Bronchial epithelial cell (primary cell): Measurements from ENCODE around the gene CARD9. TPM values are rescaled to one million over a fixed set of nuclear protein-coding genes. Genes with fewer than 3 reads are reported as not detected.

Experiments used
- DNase-seq: peaks from one replicate; pipeline ENCODE4 v3.0.0-alpha.2; 2010; ENCODE audit warnings: low read depth
- FAIRE-seq: peaks from 2 replicates; lab custom pipeline; 2011; peaks lifted over from hg19 to GRCh38; lab: Jason Lieb, UNC
- H3K27me3 ChIP-seq: 2 replicates; pipeline ENCODE4 v1.5.1; 2011; ENCODE audit warnings: low read length; ENCODE audit not compliant: control insufficient read depth, insufficient read depth
- H3K36me3 ChIP-seq: 2 replicates; pipeline ENCODE4 v1.5.1; 2011; ENCODE audit warnings: low read length; ENCODE audit not compliant: control insufficient read depth, insufficient read depth
- H3K4me3 ChIP-seq: 2 replicates; pipeline ENCODE4 v1.5.1; 2011; ENCODE audit warnings: mild to moderate bottlenecking, low read depth, low read length, control low read depth
- CTCF ChIP-seq: IDR thresholded peaks from 2 replicates; pipeline ENCODE4 v1.5.1; 2011; ENCODE audit warnings: mild to moderate bottlenecking, moderate library complexity, low read length, control low read depth, inconsistent platforms; ENCODE audit not compliant: insufficient read depth, severe bottlenecking
- total RNA-seq: library from RNA; depleted of rRNA; stranded (reverse); fragments of >200 nt; gene quantifications from 2 replicates; pipeline ENCODE4 v1.2.1, GENCODE V29; 2014

The CARD9 gene
- total RNA-seq, 1 donor from 2014 or later: 0.53 TPM

GRCh38 chr9:136399176-136400037 is 25.9 kb upstream of the CARD9 start:
- H3K36me3 ChIP-seq: peaks cover 38% of the 10 kb centered on the region
- no peak for FAIRE-seq

GRCh38 chr9:136398286-136398685 is 24.8 kb upstream of the CARD9 start:
- H3K36me3 ChIP-seq: peaks cover 39% of the 10 kb centered on the region
- no peaks in the 10 kb centered on the region for H3K27me3 ChIP-seq
- DNase-seq (no peak), FAIRE-seq (no peak)
- no peak overlapping the region for H3K4me3 ChIP-seq
- TF ChIP-seq CTCF: no peak

More at GRCh38 chr9:136399176-136400037, 25.9 kb upstream of the CARD9 start:
- Histone ChIP-seq H3K27me3 (no peaks in the 10 kb centered on the region), H3K4me3 (peak overlapping the region; percentile 87)
- TF ChIP-seq CTCF: no peak
- peak; percentile 7 for DNase-seq

- Histone ChIP-seq H3K4me3 (no peak overlapping the region), H3K27me3 (no peaks in the 10 kb centered on the region), H3K36me3 (peaks cover 45% of the 10 kb centered on the region)
- DNase-seq (no peak), FAIRE-seq (no peak)
- TF ChIP-seq CTCF: no peak
Measured at GRCh38 chr9:136397643-136398042, 24.2 kb upstream of the CARD9 start.

GRCh38 chr9:136396219-136396515 is 22.7 kb upstream of the CARD9 start:
- H3K36me3 ChIP-seq: peaks cover 53% of the 10 kb centered on the region
- DNase-seq (no peak), FAIRE-seq (no peak)
- no peak for TF ChIP-seq CTCF
- no peak overlapping the region for H3K4me3 ChIP-seq
- H3K27me3 ChIP-seq: no peaks in the 10 kb centered on the region

GRCh38 chr9:136395345-136396218 is 22.1 kb upstream of the CARD9 start:
- no peak for TF ChIP-seq CTCF
- FAIRE-seq: no peak
- Histone ChIP-seq H3K36me3 (peaks cover 53% of the 10 kb centered on the region), H3K27me3 (no peaks in the 10 kb centered on the region), H3K4me3 (no peak overlapping the region)
- no peak for DNase-seq
